Kidney capillary endothelial cell (primary cell): ENCODE results near the gene CAMTA1.
"Not testable (repeated sequence)": the region's sequence is repeated elsewhere in the genome, so short reads cannot be mapped to it uniquely, and the experiment has no call there.

Source experiments
- DNase-seq: peaks from one replicate; pipeline ENCODE4 v3.0.0-alpha.2; 2018; ENCODE audit warnings: low spot score

The CAMTA1 gene

DNA sequence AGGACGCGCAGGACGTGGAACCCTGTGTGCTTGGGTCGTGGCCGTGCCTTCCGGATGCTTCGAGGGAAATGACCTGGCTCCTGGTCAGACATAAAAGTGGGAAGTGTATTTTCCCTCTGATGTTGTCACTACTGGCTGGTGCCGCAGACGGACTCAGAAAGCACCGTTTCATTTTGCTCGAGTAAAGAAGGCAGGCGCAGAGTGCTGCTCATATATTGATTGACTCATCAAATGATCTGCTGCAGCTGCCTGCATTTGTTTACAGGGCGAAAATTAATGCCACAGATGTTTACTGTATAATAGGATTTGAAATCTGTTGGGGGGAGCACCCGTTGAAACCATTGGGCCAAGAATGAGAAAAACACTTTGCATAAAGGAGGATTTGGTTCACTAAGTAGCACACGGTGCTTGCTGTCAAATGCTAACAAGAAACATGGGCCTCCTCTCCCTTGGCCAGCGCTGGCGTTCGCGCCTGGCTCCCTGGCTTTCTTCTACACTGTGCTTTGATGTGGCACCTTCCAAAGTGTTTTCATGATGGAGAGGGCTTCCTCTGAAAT, 365.5 kb downstream of the CAMTA1 start:
- no peak for DNase-seq

DNA sequence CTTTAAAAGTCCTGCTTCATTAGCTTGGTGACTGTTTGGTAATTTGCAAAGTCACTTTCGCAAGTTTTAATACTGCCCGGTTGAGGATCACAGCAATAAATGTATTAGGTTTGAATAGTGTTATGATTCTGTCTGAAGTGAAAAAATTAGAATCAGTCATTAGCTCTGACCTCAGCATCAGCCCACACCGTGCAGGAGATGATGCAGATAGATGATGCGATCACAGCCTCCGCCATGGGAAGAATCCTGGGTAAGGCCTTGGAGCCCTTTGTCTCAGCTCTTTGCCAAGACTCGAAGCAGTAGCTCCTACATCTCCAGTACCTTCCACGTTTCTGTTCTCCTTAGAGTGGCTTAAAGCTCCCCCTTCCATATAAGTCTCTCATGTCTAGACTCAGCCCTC, 366.7 kb downstream of the CAMTA1 start:
- DNase-seq = no peak

DNA sequence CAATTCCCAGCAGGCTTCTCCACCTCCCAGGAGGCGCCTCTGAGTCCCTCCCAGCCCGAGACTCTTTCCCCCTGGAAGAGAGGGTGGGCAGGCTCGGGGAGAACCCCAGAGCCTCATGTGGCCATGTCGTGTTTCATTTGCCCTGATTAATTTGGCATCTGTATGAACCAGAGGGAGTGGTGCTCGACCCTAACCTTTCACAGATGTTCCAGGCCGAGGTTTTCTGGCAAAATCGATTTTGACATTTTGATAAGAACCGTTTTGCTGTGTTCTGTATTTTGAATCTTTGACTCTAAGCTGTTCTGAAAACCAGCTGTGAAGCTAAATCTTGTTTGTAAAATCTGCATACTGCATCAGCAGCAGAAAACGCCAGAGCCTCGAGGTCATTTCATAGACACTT, 367.4 kb downstream of the CAMTA1 start:
- DNase-seq = no peak

DNA sequence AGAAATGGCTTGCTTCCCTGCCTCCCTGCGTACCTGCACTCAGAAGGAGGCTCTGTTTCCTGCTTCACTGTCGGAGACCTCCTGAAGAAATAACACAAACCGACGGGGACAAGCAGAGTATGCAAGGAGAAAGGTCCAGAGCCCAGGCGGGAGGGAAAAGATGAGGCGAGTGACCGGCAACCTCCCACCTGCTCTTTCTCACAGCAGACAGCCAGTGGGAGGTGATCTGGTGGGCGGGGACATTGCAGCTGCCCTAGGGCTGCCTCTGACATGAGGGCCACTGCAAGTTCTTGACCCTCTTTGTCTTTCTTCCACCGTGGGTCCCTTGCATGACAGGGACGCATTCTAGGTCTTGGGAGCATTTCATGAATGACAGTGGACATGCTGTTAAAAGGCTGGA, 368.2 kb downstream of the CAMTA1 start:
- no peak for DNase-seq

DNA sequence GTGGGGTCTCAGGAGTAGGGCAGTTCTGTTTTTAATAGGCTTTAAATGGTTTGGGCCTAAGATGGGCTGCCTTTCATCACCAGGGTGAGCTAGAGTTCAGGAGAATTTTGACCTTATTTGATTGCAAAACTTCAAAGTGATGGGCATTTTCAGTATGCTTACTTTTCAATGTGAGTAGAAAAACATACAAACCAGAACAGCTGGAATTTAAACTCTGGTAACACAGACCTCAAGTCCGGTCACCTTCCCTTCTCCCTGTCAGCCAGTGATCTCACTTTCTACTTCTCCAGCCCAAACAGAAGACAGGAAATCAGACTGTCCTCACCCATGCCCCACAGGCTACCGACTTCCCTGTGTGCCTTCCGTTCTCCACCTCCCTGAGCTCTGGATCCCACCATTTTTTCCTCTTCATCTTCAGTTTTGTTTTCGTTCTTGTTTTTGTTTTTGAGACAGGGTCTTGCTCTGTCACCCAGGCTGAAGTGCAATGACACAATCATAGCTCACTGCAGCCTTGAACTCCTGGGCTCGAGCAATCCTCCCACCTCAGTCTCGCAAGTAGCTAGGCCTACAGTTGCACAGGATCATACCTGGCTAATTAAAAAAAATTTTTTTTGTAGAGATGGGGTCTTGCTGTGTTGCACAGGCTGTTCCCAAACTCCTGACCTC, 374.0 kb downstream of the CAMTA1 start:
- DNase-seq = no peak

DNA sequence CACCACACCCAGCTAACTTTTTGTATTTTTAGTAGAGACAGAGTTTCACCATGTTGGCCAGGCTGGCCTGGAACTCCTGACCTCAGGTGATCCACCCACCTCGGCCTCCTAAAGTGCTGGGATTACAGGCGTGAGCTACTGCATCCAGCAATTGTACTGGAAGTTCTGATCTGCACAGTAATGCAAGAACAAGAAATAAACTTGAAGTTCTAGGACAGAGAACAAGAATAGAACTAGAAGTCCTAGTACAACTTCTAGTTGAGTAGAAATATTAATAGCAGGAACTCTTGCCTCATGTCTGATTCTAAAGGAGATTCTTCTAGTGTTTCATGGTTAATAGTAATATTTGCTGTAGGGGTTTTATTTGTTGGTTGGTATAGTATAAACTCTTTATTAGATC, 383.3 kb downstream of the CAMTA1 start:
- not testable (repeated sequence) for DNase-seq

DNA sequence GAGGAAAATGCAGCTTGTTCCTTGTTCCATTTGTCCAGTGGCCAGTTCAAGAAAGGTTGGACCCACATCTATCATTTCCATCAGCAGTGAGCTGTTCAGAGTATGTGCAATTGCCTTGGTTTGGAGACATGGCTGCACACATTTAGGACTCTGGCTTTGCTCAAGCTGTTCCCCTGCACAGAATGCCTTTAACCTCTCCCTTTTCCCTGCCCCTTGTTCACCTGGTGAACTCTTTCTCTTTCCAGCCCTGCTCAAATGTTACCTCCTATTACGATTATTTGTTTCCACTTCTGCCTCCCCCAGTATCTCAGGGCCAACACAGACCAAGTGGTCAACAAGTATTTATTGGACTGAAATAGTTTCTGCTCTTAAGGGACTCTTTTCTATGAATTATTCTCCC, 385.9 kb downstream of the CAMTA1 start:
- no peak for DNase-seq

DNA sequence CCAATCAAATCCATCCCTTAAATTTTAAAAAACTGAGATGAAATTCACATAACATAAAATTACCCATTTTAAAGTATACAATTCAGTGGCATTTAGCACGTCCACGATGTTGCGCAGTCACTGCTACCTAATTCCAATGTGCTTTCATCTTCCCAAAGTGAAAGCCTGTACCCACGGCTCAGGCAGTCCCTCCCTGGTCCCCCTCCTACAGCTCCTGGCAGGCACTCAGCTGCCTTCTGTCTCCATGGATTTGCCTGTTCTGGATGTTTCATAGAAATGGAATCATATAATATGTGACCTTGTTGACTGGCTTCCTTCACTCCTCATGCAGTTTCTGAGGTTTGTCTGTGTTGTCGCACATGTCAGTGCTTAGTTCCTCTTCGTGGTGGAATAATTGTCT, 386.3 kb downstream of the CAMTA1 start:
- DNase-seq = no peak

DNA sequence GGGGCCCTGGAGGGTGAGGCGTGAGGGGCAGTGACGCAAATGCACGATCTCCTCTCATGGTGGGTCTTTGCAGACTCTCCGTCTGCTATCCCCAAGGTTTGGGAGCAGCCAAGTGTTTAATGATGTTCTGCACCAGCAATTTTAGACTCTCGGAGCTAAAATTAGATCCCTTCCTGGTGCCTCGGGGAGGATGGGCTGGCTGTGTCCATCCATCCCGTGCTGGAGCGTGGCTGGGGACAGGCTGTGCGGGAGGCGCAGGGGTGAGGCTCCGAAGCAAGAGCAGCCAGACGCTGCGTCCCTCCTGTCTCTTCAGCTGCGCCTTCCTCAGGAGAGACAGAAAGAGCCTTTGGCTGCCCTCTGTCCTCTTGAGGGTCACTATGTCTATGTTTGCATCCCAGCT, 387.6 kb downstream of the CAMTA1 start:
- DNase-seq = no peak

DNA sequence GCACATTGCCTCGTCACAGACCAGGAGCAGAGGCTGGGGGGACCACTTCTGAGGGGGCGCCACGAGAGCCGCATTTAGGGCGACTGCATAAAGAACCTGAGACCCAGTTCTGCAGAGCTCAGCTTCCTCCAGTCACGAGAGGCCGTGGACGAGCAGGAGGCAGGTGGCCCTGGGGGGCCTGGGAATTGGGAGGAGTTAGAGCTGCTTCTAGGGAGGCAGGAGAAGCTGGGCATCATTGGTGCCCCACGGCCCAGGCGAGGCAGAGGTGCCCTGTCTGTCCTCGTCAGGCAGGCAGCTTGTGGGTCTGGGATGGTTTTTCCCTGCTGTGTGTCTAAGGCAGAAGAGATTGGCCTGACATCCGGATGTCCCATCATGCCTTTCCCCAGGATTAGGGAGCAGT, 389.3 kb downstream of the CAMTA1 start:
- DNase-seq = no peak

DNA sequence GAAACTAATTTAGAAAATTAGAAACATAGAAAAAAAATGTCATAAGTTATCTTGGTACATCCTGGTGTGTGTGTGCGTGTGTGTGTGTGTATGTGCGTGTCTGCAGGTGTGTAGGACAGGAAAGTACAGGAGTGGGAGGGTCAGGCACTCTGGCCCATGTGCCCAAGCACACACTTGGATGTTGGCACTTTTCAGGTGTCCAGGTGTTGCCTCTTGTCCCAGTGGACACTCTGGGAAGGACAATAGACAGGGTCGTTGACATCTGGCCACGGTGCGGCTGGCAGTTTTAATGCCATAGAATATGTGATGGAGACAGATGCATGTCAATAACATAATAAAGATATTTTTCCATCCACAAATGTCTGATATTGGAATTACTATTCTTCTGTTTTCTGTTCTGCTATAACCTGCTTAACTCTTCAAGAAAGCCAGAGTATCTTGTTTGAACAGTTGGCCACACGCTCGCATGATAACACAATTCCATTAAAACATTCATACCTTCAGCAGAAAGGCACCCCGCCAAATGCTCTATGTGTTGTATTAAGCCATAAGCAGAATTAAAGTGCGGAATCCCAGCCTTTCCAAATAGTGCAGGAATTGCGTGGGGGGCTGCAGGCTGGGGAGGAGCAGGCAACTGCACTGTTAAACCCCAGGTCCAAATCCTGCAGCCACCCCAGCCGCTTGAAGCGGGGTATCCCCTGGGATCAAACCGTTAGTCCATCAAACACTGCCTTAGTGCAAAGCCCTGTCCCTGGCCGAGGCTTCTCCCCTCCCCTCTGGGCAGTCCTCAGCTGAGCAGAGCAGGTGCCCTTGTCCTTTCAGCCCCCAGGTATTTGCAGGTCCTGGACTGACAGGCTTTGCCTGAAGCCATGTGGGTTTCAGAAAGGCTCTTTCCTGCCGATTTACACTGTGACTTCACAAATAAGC, 390.0 kb downstream of the CAMTA1 start:
- no peak for DNase-seq

DNA sequence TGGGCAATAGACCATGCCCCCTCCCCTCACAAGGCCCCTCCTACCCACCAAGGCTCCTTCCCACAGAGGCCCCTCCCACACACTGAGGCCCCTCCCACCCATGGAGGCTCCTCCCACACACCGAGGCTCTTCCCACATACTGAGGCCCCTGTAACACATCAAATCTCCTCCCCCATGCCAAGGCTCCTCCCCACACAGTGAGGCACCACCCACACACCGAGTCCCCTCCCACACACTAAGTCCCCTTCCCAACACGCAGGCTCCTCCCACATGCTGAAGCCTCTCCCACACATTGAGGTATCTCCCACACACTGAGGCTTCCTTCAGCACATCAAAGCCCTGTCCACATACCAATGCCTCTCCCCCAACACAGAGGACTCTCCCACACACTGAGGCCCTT, 391.8 kb downstream of the CAMTA1 start:
- DNase-seq = no peak

DNA sequence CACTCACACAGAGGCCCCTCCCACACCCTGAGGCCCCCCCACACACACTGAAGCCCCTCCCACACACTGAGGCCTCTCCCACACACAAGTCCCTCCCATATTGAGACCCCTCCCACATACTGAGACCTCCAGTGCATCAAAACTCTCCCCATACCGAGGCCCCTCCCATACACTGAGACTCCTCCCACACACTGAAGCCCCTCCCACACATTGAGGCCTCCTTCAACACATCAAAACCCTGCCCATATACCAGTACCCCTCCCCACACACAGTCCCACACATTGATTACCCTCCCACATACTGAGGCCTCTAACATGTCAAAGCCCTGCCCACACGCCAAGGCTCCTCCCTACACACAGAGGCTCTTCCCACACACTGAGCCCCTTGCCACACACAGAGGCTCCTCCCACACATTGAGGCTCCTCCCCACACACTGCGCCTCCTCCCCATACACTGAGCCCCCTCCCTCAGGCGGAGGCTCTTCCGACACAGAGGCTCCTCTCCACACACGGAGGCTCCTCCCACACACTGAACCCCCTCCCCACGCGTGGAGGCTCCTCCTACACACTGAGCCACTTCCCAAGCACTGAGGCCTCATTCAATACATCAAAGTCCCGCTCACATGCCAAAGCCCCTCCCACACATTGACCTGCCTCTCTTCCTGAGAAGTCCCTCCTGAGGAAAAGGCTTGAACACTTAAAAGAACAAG, 392.3 kb downstream of the CAMTA1 start:
- DNase-seq = no peak

DNA sequence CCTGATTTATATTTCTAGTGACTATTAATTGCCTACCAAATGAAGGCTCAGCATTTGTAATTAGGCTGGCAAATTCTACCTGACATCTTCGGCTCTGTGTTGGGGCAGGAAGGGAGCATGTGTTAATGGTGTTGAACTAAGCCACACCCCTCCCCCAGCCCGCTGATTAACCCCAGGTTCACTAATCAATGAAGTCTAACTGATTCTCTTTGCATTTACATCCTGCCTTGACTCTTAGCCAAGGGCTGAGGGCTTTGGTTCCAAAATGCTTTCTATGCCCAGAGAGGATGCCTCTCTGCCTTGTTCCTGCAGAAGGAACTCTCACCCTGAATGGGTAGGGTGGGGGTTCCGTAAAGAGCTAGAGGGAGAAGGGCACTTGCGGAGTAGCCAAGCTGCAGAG, 393.1 kb downstream of the CAMTA1 start:
- no peak for DNase-seq

DNA sequence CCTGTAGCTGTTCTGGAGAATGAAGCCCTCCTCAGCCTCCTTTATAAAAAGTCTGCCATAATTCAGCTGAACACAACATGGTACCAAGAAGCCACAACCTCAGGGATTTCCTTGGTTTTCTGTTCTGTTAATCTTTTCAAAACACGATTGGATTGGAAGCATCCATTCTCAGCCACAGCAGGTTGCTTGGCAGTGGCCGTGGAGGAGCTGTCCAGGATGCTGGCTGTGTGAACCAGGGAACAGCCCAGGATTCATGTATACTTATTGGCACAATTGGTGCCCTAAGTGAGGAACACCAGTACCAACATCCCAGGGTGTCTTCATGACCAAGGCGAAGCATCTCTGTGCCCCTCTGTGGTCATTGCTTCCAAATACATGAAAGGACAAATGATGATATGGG, 393.5 kb downstream of the CAMTA1 start:
- no peak for DNase-seq

DNA sequence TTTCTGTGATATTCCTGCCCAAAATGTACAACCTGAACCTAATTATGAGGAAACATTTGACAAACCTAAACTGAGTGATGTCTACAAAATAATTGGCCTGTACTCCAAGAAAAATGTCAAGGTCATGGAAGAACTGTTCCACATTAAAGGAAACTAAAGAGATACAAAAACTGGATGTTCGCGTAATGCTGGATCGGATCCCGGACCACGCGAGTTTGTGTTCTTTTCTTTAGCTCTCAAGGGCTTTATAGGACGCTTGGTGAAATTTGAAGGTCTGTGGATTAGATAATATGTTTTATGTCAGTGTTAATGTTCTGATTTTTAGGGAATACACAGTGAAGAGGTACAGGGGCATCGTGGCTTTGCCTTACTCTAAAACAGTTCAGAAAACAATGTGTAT, 400.5 kb downstream of the CAMTA1 start:
- no peak for DNase-seq

DNA sequence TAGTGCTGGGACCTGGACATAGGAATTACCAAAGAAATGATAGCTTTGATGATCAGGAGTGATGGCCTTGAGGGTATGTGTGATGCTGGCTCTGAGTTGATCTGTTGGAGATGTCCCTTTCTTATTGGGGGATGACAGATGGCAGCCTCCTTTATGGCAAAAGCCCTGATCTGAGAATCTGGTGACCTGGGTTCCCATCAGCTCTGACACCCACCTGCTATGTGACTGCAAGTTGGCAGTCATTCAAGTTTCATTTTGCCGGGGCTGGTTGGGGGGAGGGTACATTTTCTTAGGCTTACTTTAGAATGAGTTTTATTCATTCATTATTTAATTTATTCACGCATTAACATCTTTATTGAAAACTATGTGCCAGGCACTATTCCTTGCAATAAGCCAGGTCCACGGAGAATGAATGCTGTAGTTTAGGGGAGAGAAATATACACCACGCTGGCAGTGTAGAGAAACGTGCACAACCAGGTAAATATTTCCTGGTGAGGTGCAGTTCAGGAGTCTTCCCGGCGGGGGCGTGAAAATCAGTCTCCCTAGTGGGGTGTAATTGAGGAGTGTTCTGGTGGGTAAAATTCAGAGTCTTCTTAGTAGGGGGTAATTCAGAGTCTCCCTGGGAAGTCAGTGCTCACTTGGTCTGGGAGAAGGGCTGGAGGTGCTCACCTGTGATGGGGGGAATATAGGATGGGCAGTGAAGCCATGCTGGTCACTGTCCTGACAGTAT, 401.3 kb downstream of the CAMTA1 start:
- DNase-seq = no peak

DNA sequence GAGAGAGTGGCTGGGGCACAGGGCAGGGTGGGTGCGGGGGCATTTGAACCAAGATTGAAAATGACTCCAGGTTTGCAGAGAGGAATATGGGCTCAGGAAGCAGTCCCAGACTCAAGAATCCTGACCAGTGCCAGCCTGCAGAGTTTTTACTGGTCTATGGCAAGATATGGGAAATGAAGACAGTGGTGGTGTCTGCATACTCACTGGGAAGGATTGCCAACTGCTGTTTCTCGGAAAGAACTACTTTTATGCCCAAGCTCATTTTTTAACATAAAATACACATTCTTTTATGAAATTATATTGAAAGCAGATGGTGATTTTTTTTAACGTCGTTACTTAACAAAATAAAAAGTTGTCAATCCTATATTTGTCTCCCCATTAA, 401.8 kb downstream of the CAMTA1 start:
- DNase-seq = no peak

DNA sequence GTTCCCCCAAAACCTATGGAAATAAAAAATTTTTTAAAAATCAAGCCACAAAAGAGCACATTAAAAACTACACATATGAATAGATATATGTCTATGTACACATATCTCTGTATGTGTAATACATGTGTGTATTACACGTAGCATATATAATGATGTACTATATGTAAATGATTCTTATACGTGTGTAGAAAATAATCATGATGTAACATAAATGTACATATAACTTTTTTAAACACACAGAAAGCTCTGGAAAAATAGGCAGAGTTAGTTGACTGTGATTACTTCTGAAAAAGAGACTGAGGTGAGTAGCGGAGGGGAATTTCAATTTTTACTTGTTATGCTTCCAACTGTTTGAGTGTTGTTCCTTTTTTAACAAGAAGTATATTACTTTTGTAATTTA, 405.0 kb downstream of the CAMTA1 start:
- DNase-seq = no peak

DNA sequence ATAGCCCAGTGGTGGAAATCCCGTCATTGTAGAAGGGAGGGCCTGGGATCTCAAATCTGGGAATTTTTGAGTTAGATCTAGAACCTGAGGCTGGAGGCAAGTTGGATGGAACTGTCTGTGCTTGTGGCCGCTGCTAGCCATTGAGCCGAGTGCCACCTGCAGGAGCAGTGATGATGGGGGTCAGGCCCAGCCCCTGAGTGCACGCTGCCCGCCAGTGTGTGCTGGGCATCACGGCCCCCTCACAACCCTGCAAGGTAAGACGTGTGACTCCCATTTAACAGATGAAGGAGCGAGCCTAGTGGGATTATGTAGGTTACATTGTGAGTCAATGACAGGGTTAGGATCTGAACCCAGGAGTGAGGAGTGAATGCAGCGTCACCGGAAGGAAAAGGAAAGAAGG, 407.2 kb downstream of the CAMTA1 start:
- DNase-seq = no peak

DNA sequence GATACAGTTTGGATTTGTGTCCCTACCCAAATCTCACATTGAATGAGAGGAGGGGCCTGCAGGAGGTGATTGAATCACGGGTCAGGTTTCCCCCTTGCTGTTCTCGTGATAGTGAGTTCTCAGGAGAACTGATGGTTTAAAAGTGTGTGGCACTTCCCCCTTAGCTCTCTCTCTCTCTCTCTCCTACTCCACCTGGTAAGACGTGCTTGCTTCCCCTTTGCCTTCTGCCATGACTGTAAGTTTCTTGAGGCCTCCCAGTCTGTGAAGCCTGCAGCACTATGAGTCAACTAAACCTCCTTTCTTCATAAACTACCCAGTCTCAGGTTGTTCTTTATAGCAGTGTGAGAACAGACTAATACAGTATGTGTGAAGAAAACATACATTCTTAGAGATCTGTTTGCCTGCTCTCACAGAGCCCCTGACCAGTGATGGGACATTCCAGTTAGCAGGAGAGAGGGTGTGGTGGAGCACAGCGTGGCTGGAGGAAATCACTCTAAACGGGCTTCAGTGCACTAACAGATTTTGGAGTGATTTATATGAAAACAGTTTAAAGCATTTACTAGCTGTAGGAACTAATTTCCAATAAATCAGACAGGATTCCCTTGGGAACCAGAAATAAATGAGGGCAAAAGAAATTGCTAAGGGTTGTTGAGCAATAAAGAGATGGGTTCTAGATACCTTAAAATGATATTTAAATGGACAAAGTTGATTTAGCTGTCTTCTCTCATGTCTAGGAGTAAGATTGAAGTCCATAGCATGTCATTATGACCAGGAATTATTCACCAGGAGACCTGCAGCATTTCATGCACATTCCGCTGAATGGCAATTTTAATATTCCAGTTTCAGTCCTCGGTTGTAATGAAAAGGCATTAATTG, 411.0 kb downstream of the CAMTA1 start:
- no peak for DNase-seq
